Measurements from ENCODE around the gene PAXX.
"Not testable (repeated sequence)": the region's sequence is repeated elsewhere in the genome, so short reads cannot be mapped to it uniquely, and the experiment has no call there.

Gene PAXX

GRCh38 chr9:136997830-136998234 lies 5.6 kb downstream of the PAXX start:
- in situ Hi-C loops (cut with MboI; ENCODE audit: low sequenced_read_pairs) = no loop called here

GRCh38 chr9:137000177-137000930 lies 8.1 kb downstream of the PAXX start:
- in situ Hi-C loops (cut with MboI; ENCODE audit: low sequenced_read_pairs) = no loop called here

- in situ Hi-C loops (cut with MboI; ENCODE audit: low sequenced_read_pairs) = no loop called here
Observed at GRCh38 chr9:137001857-137002645, 9.8 kb downstream of the PAXX start.

- in situ Hi-C loops (cut with MboI; ENCODE audit: low sequenced_read_pairs) = no loop called here
Observed at GRCh38 chr9:137002646-137003041, 10.4 kb downstream of the PAXX start.

- in situ Hi-C loops (cut with MboI; ENCODE audit: low sequenced_read_pairs) = not testable (repeated sequence)
Observed at GRCh38 chr9:137004285-137004684, 12.1 kb downstream of the PAXX start.

- in situ Hi-C loops (cut with MboI; ENCODE audit: low sequenced_read_pairs) = no loop called here
Observed at GRCh38 chr9:137006116-137007003, 14.1 kb downstream of the PAXX start.

GRCh38 chr9:137007108-137007815 lies 15.0 kb downstream of the PAXX start:
- in situ Hi-C loops (cut with MboI; ENCODE audit: low sequenced_read_pairs) = no loop called here

- in situ Hi-C loops (cut with MboI; ENCODE audit: low sequenced_read_pairs) = no loop called here
Observed at GRCh38 chr9:137007816-137008270, 15.6 kb downstream of the PAXX start.

- in situ Hi-C loops (cut with MboI; ENCODE audit: low sequenced_read_pairs) = no loop called here
Observed at GRCh38 chr9:137008312-137008711, 16.1 kb downstream of the PAXX start.

- in situ Hi-C loops (cut with MboI; ENCODE audit: low sequenced_read_pairs) = no loop called here
Observed at GRCh38 chr9:137009217-137009616, 17.0 kb downstream of the PAXX start.

- in situ Hi-C loops (cut with MboI; ENCODE audit: low sequenced_read_pairs) = no loop called here
Observed at GRCh38 chr9:137009938-137010732, 17.9 kb downstream of the PAXX start.

GRCh38 chr9:137011156-137011555 lies 18.9 kb downstream of the PAXX start:
- in situ Hi-C loops (cut with MboI; ENCODE audit: low sequenced_read_pairs) = no loop called here

GRCh38 chr9:137011907-137012675 lies 19.9 kb downstream of the PAXX start:
- in situ Hi-C loops (cut with MboI; ENCODE audit: low sequenced_read_pairs) = no loop called here

- in situ Hi-C loops (cut with MboI; ENCODE audit: low sequenced_read_pairs) = no loop called here
Observed at GRCh38 chr9:137012694-137013570, 20.7 kb downstream of the PAXX start.

- in situ Hi-C loops (cut with MboI; ENCODE audit: low sequenced_read_pairs) = no loop called here
Observed at GRCh38 chr9:137013571-137013940, 21.3 kb downstream of the PAXX start.

- in situ Hi-C loops (cut with MboI; ENCODE audit: low sequenced_read_pairs) = no loop called here
Observed at GRCh38 chr9:137014166-137014565, 21.9 kb downstream of the PAXX start.

- in situ Hi-C loops (cut with MboI; ENCODE audit: low sequenced_read_pairs) = no loop called here
Observed at GRCh38 chr9:137014776-137015539, 22.7 kb downstream of the PAXX start.

Measured in HL-60/S4 treated with phorbol 12-myristate 13-acetate at 8.2 ng/mL for 4 days and 3 days (cell line).